Keratinocyte (primary cell): ENCODE measurements around the gene PLCH2. TPM values are rescaled to one million over a fixed set of nuclear protein-coding genes. Genes with fewer than 3 reads are reported as not detected.

ENCODE experiments used
- DNase-seq: peaks from one replicate; pipeline ENCODE4 v3.0.0-alpha.2; 2011; ENCODE audit warnings: low read depth, missing footprints, low spot score
- FAIRE-seq: peaks from 2 replicates; lab custom pipeline; 2011; peaks lifted over from hg19 to GRCh38; lab: Jason Lieb, UNC
- H2AFZ ChIP-seq: 2 replicates; pipeline ENCODE4 v1.6.0; 2012; ENCODE audit warnings: low read length, control low read depth, inconsistent platforms; ENCODE audit not compliant: control insufficient read depth
- H3K27ac ChIP-seq: 2 replicates; pipeline ENCODE4 v1.5.1; 2011; ENCODE audit warnings: low read length; ENCODE audit not compliant: control insufficient read depth, insufficient read depth
- H3K27me3 ChIP-seq: 3 replicates; pipeline ENCODE4 v1.6.0; 2011; ENCODE audit warnings: low read length; ENCODE audit not compliant: control insufficient read depth, insufficient read depth; ENCODE audit errors: extremely low read depth
- H3K36me3 ChIP-seq, 2 experiments: 2 replicates in 1 of 2; 3 replicates in 1 of 2; pipeline ENCODE4 v1.5.1; 2011; ENCODE audit warnings: low read length in 2 of 2, mild to moderate bottlenecking in 1 of 2; ENCODE audit not compliant: control insufficient read depth in 2 of 2, insufficient read depth in 2 of 2; ENCODE audit errors: extremely low read depth in 1 of 2
- H3K4me1 ChIP-seq: 3 replicates; pipeline ENCODE4 v1.5.1; 2011; ENCODE audit warnings: low read length; ENCODE audit not compliant: control insufficient read depth, insufficient read depth; ENCODE audit errors: extremely low read depth
- H3K4me2 ChIP-seq: 3 replicates; pipeline ENCODE4 v1.6.0; 2011; ENCODE audit warnings: low read depth, low read length; ENCODE audit not compliant: control insufficient read depth, insufficient read depth; ENCODE audit errors: extremely low read depth
- H3K4me3 ChIP-seq, 3 experiments: fragments of 200-600 bp in 1 of 3; sonication (generic) in 1 of 3; 2 replicates in 2 of 3; 3 replicates in 1 of 3; pipeline ENCODE4 v1.5.1; 2011 to 2016; ENCODE audit warnings: low read length in 3 of 3, mild to moderate bottlenecking in 3 of 3, control low read depth in 2 of 3, inconsistent platforms in 1 of 3, low read depth in 1 of 3, mixed read lengths in 1 of 3, mixed run types in 1 of 3, moderate library complexity in 1 of 3; ENCODE audit not compliant: control insufficient read depth in 2 of 3, insufficient read depth in 2 of 3; ENCODE audit errors: extremely low read depth in 1 of 3
- H3K79me2 ChIP-seq: 2 replicates; pipeline ENCODE4 v1.6.0; 2012; ENCODE audit warnings: low read length; ENCODE audit not compliant: control insufficient read depth, insufficient read depth
- H3K9ac ChIP-seq: 3 replicates; pipeline ENCODE4 v1.6.0; 2011; ENCODE audit warnings: low read length; ENCODE audit not compliant: control insufficient read depth, insufficient read depth; ENCODE audit errors: extremely low read depth
- H3K9me1 ChIP-seq: 3 replicates; pipeline ENCODE4 v1.6.0; 2011; ENCODE audit warnings: low read length; ENCODE audit not compliant: control insufficient read depth, insufficient read depth; ENCODE audit errors: extremely low read depth
- H3K9me3 ChIP-seq: 2 replicates; pipeline ENCODE4 v1.5.1; 2012; ENCODE audit warnings: low read depth, low read length; ENCODE audit not compliant: control insufficient read depth
- H4K20me1 ChIP-seq: 3 replicates; pipeline ENCODE4 v1.6.0; 2011; ENCODE audit warnings: low read length; ENCODE audit not compliant: control insufficient read depth, insufficient read depth; ENCODE audit errors: extremely low read depth
- EZH2 ChIP-seq: IDR thresholded peaks from one replicate; pipeline ENCODE4 v1.6.1; 2012; ENCODE audit warnings: inconsistent platforms, mild to moderate bottlenecking, low read length, moderate library complexity
- dilution Hi-C: fragments of 300-500 bp; cut with MboI; formaldehyde crosslinking; loops from one replicate; pipeline ENCODE4 v1.7.0; 2020; ENCODE audit warnings: low sequenced_read_pairs; ENCODE audit not compliant: extremely low pct_ligation_motif_present
- polyA plus RNA-seq, 5 experiments: library from polyadenylated mRNA; depleted of rRNA in 3 of 5; stranded (reverse) in 3 of 5; stranded (forward) in 1 of 5; unstranded in 1 of 5; fragments of >200 nt; gene quantifications; 1 replicate in 1 of 5; 2 replicates in 3 of 5; 3 replicates in 1 of 5; pipeline versions ENCODE4 v1.2.1 to v1.2.3, GENCODE V29; 2011 to 2012; ENCODE audit warnings: missing spikeins in 2 of 5, low read depth in 1 of 5, low replicate concordance in 1 of 5
- TF ChIP-seq, protein P1 (sequence below), 3 experiments: IDR thresholded peaks in 1 of 3; conservative IDR thresholded peaks in 1 of 3; optimal IDR thresholded peaks in 1 of 3; 2 replicates in 2 of 3; 3 replicates in 1 of 3; pipeline versions ENCODE3 to v1.5.1; 2011; ENCODE audit warnings: low read length in 3 of 3, mild to moderate bottlenecking in 3 of 3, moderate library complexity in 2 of 3, control low read depth in 1 of 3, inconsistent platforms in 1 of 3; ENCODE audit not compliant: insufficient read depth in 2 of 3; ENCODE audit errors: extremely low read depth in 1 of 3

PLCH2 gene
- polyA plus RNA-seq, 1 donor (not counting 4 experiments of a cell fraction or from before 2014, with no cell fraction given) = 57.4 TPM

DNA sequence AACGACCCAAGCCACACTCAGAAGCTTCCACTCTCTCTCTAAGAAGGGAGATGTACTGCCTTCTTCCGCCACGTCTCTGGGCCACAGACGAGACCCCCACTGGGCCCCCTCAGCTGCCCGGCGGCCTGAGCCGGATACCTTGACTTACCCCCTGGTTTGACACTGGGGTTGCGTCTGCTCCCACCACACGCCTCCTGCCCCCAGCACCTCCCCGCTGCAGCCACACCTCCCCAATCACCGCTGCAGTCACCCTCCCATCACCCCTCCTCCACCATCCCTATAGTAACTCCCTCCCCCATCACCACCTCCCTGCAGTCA is 39.6 kb downstream of the PLCH2 start:
- no peaks in the 10 kb centered on the region for H3K27me3 ChIP-seq
- no peak overlapping the region for H2AFZ ChIP-seq
- no peak for DNase-seq
- no peaks in the 10 kb centered on the region for H4K20me1 ChIP-seq
- no peaks in the 10 kb centered on the region for H3K4me1 ChIP-seq
- no peak for FAIRE-seq
- no peak overlapping the region for H3K4me3 ChIP-seq
- H3K27ac ChIP-seq = no peak overlapping the region
- H3K9ac ChIP-seq = no peak overlapping the region
- peaks cover 32 to 47% of the 10 kb centered on the region in 2 experiments for H3K36me3 ChIP-seq
- no peaks in the 10 kb centered on the region for H3K9me3 ChIP-seq
- H3K4me2 ChIP-seq = no peak overlapping the region
- TF ChIP-seq, protein P1, sequence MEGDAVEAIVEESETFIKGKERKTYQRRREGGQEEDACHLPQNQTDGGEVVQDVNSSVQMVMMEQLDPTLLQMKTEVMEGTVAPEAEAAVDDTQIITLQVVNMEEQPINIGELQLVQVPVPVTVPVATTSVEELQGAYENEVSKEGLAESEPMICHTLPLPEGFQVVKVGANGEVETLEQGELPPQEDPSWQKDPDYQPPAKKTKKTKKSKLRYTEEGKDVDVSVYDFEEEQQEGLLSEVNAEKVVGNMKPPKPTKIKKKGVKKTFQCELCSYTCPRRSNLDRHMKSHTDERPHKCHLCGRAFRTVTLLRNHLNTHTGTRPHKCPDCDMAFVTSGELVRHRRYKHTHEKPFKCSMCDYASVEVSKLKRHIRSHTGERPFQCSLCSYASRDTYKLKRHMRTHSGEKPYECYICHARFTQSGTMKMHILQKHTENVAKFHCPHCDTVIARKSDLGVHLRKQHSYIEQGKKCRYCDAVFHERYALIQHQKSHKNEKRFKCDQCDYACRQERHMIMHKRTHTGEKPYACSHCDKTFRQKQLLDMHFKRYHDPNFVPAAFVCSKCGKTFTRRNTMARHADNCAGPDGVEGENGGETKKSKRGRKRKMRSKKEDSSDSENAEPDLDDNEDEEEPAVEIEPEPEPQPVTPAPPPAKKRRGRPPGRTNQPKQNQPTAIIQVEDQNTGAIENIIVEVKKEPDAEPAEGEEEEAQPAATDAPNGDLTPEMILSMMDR (optimal IDR thresholded peaks at IDR 0.05 in 1 of 3, IDR thresholded peaks at IDR 0.05 in 1 of 3, conservative IDR thresholded peaks at IDR 0.05 in 1 of 3; ENCODE audit: extremely low read depth in 1 of 3, insufficient read depth in 2 of 3, low read length in 3 of 3) = no peak
- no peak for TF ChIP-seq EZH2
- H3K9me1 ChIP-seq = no peaks in the 10 kb centered on the region
- H3K79me2 ChIP-seq = no peaks in the 10 kb centered on the region
- dilution Hi-C loops = no loop called here

DNA sequence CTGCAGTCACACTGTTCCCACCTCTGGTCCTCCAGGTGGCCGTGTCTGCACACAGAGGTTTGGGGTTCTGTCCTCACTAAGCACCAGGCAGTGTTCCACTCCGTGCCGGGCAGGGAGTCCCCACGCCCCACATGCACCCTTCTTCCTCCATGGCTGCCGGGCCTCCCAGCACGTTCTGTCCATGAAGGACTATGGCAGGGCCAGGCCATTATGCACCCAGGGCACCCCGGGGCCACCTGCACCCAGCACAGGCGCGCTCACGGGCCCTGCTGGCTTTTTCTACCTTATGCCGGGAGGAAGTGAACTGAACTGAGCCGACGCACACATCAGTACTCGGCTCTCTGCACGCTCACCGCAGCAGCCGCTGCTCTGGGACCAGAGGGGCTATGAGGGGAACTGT is 40.0 kb downstream of the PLCH2 start:
- Histone ChIP-seq H3K4me3 (no peak overlapping the region), H4K20me1 (no peaks in the 10 kb centered on the region), H3K36me3 (peaks cover 36 to 46% of the 10 kb centered on the region in 2 experiments), H3K9ac (no peak overlapping the region), H3K27me3 (no peaks in the 10 kb centered on the region), H3K4me2 (no peak overlapping the region), H3K4me1 (no peaks in the 10 kb centered on the region), H3K9me1 (no peaks in the 10 kb centered on the region), H3K9me3 (no peaks in the 10 kb centered on the region), H3K27ac (no peak overlapping the region), H3K79me2 (no peaks in the 10 kb centered on the region), H2AFZ (no peak overlapping the region)
- dilution Hi-C loops = no loop called here
- FAIRE-seq (no peak), DNase-seq (no peak)
- no peak for TF ChIP-seq EZH2
- TF ChIP-seq, protein P1 (optimal IDR thresholded peaks at IDR 0.05 in 1 of 3, IDR thresholded peaks at IDR 0.05 in 1 of 3, conservative IDR thresholded peaks at IDR 0.05 in 1 of 3; ENCODE audit: extremely low read depth in 1 of 3, insufficient read depth in 2 of 3, low read length in 3 of 3) = no peak
